CD14-positive monocyte (primary cell): ENCODE measurements around the gene MAFG. TPM values are rescaled to one million over a fixed set of nuclear protein-coding genes. Genes with fewer than 3 reads are reported as not detected.

Experiments
- DNase-seq, 3 donors: peaks; one replicate each; pipeline ENCODE4 v3.0.0-alpha.2; 2011 to 2022
- H2AFZ ChIP-seq: 2 replicates; pipeline ENCODE4 v1.6.0; 2012; ENCODE audit warnings: mild to moderate bottlenecking, low read depth, low read length, inconsistent platforms; ENCODE audit not compliant: insufficient read depth, poor library complexity, severe bottlenecking
- H3K27ac ChIP-seq, 2 donors: 1 replicate in 1 of 2; 2 replicates in 1 of 2; pipeline ENCODE4 v1.5.1; 2012 to 2013; ENCODE audit warnings: low read length in 2 of 2, control low read depth in 1 of 2, inconsistent platforms in 1 of 2, low read depth in 1 of 2, mild to moderate bottlenecking in 1 of 2
- H3K27me3 ChIP-seq, 2 donors: one replicate each; pipeline versions ENCODE4 v1.6.0 to v1.6.1; 2011 to 2013; ENCODE audit warnings: low read length in 2 of 2; ENCODE audit not compliant: control insufficient read depth in 2 of 2, insufficient read depth in 2 of 2
- H3K36me3 ChIP-seq, 2 donors: replicated peaks in 1 of 2; 1 replicate in 1 of 2; 2 replicates in 1 of 2; pipeline versions ENCODE4 v1.5.1 to v1.6.1; 2012 to 2013; ENCODE audit warnings: low read length in 2 of 2, control low read depth in 1 of 2, inconsistent platforms in 1 of 2, mild to moderate bottlenecking in 1 of 2; ENCODE audit not compliant: insufficient read depth in 2 of 2, control insufficient read depth in 1 of 2
- H3K4me1 ChIP-seq, 2 donors: 1 replicate in 1 of 2; 2 replicates in 1 of 2; pipeline versions ENCODE4 v1.5.1 to v1.6.1; 2012 to 2013; ENCODE audit warnings: low read length in 2 of 2, control low read depth in 1 of 2, inconsistent platforms in 1 of 2, mild to moderate bottlenecking in 1 of 2, moderate library complexity in 1 of 2; ENCODE audit not compliant: insufficient read depth in 2 of 2, control insufficient read depth in 1 of 2
- H3K4me2 ChIP-seq: replicated peaks from 2 replicates; pipeline ENCODE3; 2012; ENCODE audit warnings: low read length, moderate library complexity, mild to moderate bottlenecking; ENCODE audit not compliant: poor library complexity, severe bottlenecking; ENCODE audit errors: extremely low read depth
- H3K4me3 ChIP-seq, 3 experiments: fragments of 200-600 bp in 1 of 3; sonication (generic) in 1 of 3; replicated peaks in 1 of 3; 1 replicate in 2 of 3; 2 replicates in 1 of 3; pipeline ENCODE4 v1.5.1; 2011 to 2013; ENCODE audit warnings: low read length in 3 of 3, mild to moderate bottlenecking in 3 of 3, control low read depth in 2 of 3, low read depth in 2 of 3, inconsistent platforms in 1 of 3, moderate library complexity in 1 of 3
- H3K79me2 ChIP-seq: 2 replicates; pipeline ENCODE4 v1.6.0; 2012; ENCODE audit warnings: mild to moderate bottlenecking, control low read depth, inconsistent platforms, low read length, moderate library complexity; ENCODE audit not compliant: insufficient read depth
- H3K9ac ChIP-seq: 2 replicates; pipeline ENCODE4 v1.6.0; 2017; ENCODE audit warnings: low read length, mild to moderate bottlenecking; ENCODE audit not compliant: insufficient read depth, poor library complexity, severe bottlenecking
- H3K9me3 ChIP-seq, 2 donors: replicated peaks in 1 of 2; 1 replicate in 1 of 2; 2 replicates in 1 of 2; pipeline versions ENCODE4 v1.5.1 to v1.6.1; 2012 to 2013; ENCODE audit warnings: low read length in 2 of 2, control low read depth in 1 of 2; ENCODE audit not compliant: control insufficient read depth in 1 of 2, insufficient read depth in 1 of 2
- H4K20me1 ChIP-seq: 2 replicates; pipeline ENCODE4 v1.6.0; 2012; ENCODE audit warnings: mild to moderate bottlenecking, low read length, control low read depth, moderate library complexity; ENCODE audit not compliant: insufficient read depth
- H3K27ac Mint-ChIP-seq, 7 donors: one replicate each; pipeline ENCODE4 v1.8.0; 2020; ENCODE audit warnings: mild to moderate bottlenecking in 7 of 7, mixed read lengths in 7 of 7, moderate library complexity in 6 of 7, inconsistent platforms in 2 of 7
- H3K27me3 Mint-ChIP-seq, 3 donors: one replicate each; pipeline ENCODE4 v1.8.0; 2021 to 2022; ENCODE audit warnings: low read depth in 3 of 3, mild to moderate bottlenecking in 3 of 3, mixed read lengths in 3 of 3, moderate library complexity in 3 of 3, inconsistent platforms in 1 of 3
- H3K36me3 Mint-ChIP-seq, 2 donors: one replicate each; pipeline ENCODE4 v1.8.0; 2020; ENCODE audit warnings: mixed read lengths in 2 of 2, inconsistent platforms in 1 of 2, mild to moderate bottlenecking in 1 of 2
- H3K4me1 Mint-ChIP-seq: one replicate; pipeline ENCODE4 v1.8.0; 2020; ENCODE audit warnings: mild to moderate bottlenecking, mixed read lengths
- H3K4me3 Mint-ChIP-seq, 2 donors: one replicate each; pipeline ENCODE4 v1.8.0; 2020; ENCODE audit warnings: mild to moderate bottlenecking in 2 of 2, mixed read lengths in 2 of 2, moderate library complexity in 1 of 2
- H3K9me3 Mint-ChIP-seq, 7 donors: one replicate each; pipeline ENCODE4 v1.8.0; 2020 to 2022; ENCODE audit warnings: mixed read lengths in 7 of 7, mild to moderate bottlenecking in 6 of 7, moderate library complexity in 6 of 7, inconsistent platforms in 2 of 7
- WGBS: methylation state at CpG from one replicate; pipeline ENCODE4 v1.1.5; 2013; ENCODE audit warnings: missing lambda C conversion rate; ENCODE audit not compliant: insufficient coverage; 5-methylcytosine and 5-hydroxymethylcytosine counted together
- intact Hi-C, 2 donors: fragments of 100-400 bp; cut with micrococcal nuclease; formaldehyde crosslinking; loops; one replicate each; pipeline versions ENCODE4 v1.15.0 to v1.15.1; 2023
- polyA plus RNA-seq, 3 donors: library from polyadenylated mRNA; depleted of rRNA in 1 of 3; unstranded in 2 of 3; stranded (reverse) in 1 of 3; fragments of 300-500 nt in 2 of 3; fragments of >200 nt in 1 of 3; fragmentation: Illumina TruSeq in 2 of 3; gene quantifications; 1 replicate in 2 of 3; 2 replicates in 1 of 3; pipeline ENCODE4 v1.2.3, GENCODE V29; 2012 to 2021
- TF ChIP-seq, protein P1 (sequence below): fragments of 200-600 bp; IDR thresholded peaks from one replicate; pipeline ENCODE4 v1.8.0; 2022; ENCODE audit warnings: antibody characterized with exemption, mild to moderate bottlenecking

Gene MAFG
- polyA plus RNA-seq, 3 donors: 7.4 to 66.0 (median 7.6) TPM

- peak overlapping the region; percentile 70 for H3K4me2 ChIP-seq
- peaks cover 6 to 30% of the 10 kb centered on the region in 2 donors for H3K27me3 ChIP-seq
- H3K4me1 ChIP-seq: peaks cover 34 to 36% of the 10 kb centered on the region in 2 donors
- H3K79me2 ChIP-seq: no peaks in the 10 kb centered on the region
- no peak overlapping the region for H3K27ac ChIP-seq
- peaks cover 0 to 3% of the 10 kb centered on the region in 2 donors for H3K36me3 Mint-ChIP-seq
- peak overlapping the region; percentile 43 for H3K9ac ChIP-seq
- no peaks in the 10 kb centered on the region for H4K20me1 ChIP-seq
- H2AFZ ChIP-seq: peak overlapping the region; percentile 78
- 13% methylated on average over 38 of the region's 41 CpGs for WGBS
- H3K36me3 ChIP-seq: no peaks in the 10 kb centered on the region
- H3K9me3 ChIP-seq: peaks cover 0 to 6% of the 10 kb centered on the region in 2 donors
- H3K4me3 Mint-ChIP-seq: peak overlapping the region; percentile 51 to 62
- no peak overlapping the region for H3K27ac Mint-ChIP-seq
- intact Hi-C loops: no loop called here
- DNase-seq: peak; percentile 26 to 44 (median 38)
- H3K9me3 Mint-ChIP-seq: peaks cover 0 to 8% (median 0%) of the 10 kb centered on the region in 7 donors
- TF ChIP-seq, protein P1, sequence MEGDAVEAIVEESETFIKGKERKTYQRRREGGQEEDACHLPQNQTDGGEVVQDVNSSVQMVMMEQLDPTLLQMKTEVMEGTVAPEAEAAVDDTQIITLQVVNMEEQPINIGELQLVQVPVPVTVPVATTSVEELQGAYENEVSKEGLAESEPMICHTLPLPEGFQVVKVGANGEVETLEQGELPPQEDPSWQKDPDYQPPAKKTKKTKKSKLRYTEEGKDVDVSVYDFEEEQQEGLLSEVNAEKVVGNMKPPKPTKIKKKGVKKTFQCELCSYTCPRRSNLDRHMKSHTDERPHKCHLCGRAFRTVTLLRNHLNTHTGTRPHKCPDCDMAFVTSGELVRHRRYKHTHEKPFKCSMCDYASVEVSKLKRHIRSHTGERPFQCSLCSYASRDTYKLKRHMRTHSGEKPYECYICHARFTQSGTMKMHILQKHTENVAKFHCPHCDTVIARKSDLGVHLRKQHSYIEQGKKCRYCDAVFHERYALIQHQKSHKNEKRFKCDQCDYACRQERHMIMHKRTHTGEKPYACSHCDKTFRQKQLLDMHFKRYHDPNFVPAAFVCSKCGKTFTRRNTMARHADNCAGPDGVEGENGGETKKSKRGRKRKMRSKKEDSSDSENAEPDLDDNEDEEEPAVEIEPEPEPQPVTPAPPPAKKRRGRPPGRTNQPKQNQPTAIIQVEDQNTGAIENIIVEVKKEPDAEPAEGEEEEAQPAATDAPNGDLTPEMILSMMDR: no peak
- H3K4me3 ChIP-seq: peak overlapping the region in 1 of 3 experiments; percentile 59
- H3K4me1 Mint-ChIP-seq: peaks cover 28% of the 10 kb centered on the region
- H3K27me3 Mint-ChIP-seq: peaks cover 34 to 47% (median 37%) of the 10 kb centered on the region in 3 donors
Observed at GRCh38 chr17:81966343-81967243, 39.1 kb upstream of the MAFG start.

DNA sequence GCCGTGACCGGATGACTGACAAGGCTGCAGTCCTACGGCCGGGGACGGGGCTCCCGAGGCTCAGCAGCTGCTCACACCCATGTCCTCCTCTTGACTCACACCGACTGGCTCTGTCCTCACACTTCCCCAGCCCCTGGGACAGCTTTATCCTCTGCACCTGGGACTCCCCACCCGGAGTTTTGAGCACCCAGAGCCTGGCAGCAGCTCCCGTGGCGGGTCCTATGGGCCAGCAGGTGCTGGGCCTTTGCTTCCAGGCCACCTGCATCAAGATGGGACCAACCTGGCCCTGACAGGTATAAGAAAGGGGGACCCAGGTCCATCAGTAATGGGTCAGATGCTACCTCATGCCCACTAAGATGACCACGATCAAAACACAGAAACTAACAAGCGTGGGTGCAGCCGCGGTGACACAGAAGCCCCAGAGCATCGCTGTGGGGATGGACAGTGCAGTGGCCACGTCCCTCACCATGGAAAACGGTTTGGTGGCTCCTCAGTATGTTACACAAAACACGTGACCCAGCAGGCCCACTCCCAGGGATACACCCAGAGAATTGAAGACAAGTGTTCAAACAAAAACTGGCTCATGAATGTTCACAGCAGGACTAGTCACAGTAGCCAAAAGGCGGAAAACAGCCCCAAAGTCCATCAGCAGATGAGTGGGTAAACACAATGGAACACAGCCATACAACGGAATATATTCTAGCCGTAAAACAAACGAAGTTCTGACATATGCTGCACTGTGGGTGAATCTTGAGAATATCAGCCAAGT lies 36.7 kb upstream of the MAFG start:
- Mint-ChIP-seq H3K36me3 (peaks cover 0 to 3% of the 10 kb centered on the region in 2 donors), H3K27ac (peak overlapping the region in 1 of 7 donors; percentile 67), H3K4me3 (peak overlapping the region in 1 of 2 donors; percentile 67), H3K4me1 (peaks cover 28% of the 10 kb centered on the region), H3K9me3 (peaks cover 0 to 8% (median 0%) of the 10 kb centered on the region in 7 donors), H3K27me3 (peaks cover 36 to 57% (median 38%) of the 10 kb centered on the region in 3 donors)
- Histone ChIP-seq H3K36me3 (no peaks in the 10 kb centered on the region), H2AFZ (no peak overlapping the region), H3K79me2 (no peaks in the 10 kb centered on the region), H3K27ac (no peak overlapping the region), H4K20me1 (no peaks in the 10 kb centered on the region), H3K4me2 (no peak overlapping the region), H3K9ac (no peak overlapping the region), H3K4me1 (peaks cover 40 to 49% of the 10 kb centered on the region in 2 donors), H3K4me3 (no peak overlapping the region), H3K9me3 (peaks cover 0 to 6% of the 10 kb centered on the region in 2 donors), H3K27me3 (peaks cover 13 to 39% of the 10 kb centered on the region in 2 donors)
- DNase-seq: no peak
- 92% methylated on average over 20 of the region's 22 CpGs for WGBS
- intact Hi-C loops: loop anchor here in 1 of 2 donors (5.0 kb wide), 1 partner anchor 188 kb away; no protein-coding TSS in a partner anchor
- TF ChIP-seq, protein P1: no peak
